ENCODE data around the gene MANSC4.
"Not testable (repeated sequence)": the region's sequence is repeated elsewhere in the genome, so short reads cannot be mapped to it uniquely, and the experiment has no call there.

The MANSC4 gene

GRCh38 chr12:27747111-27747820, 32.8 kb downstream of the MANSC4 start:
- no peak for DNase-seq

GRCh38 chr12:27745734-27746133, 34.3 kb downstream of the MANSC4 start:
- DNase-seq = not testable (repeated sequence)

GRCh38 chr12:27743601-27744000, 36.4 kb downstream of the MANSC4 start:
- DNase-seq = no peak

- not testable (repeated sequence) for DNase-seq
These were observed 45.7 kb downstream of the MANSC4 start for GRCh38 chr12:27734321-27734720.

GRCh38 chr12:27733791-27734190, 46.2 kb downstream of the MANSC4 start:
- DNase-seq = no peak

- DNase-seq = peak; percentile 75
These were observed 46.9 kb downstream of the MANSC4 start for GRCh38 chr12:27733052-27733656.

GRCh38 chr12:27732281-27732680, 47.8 kb downstream of the MANSC4 start:
- DNase-seq = no peak

GRCh38 chr12:27730097-27730588, 49.9 kb downstream of the MANSC4 start:
- DNase-seq = no peak

- DNase-seq = no peak
These were observed 56.8 kb downstream of the MANSC4 start for GRCh38 chr12:27723212-27723611.

All from activated effector memory CD4-positive, alpha-beta T cell treated with anti-CD3 and anti-CD28 coated beads, Interleukin-2, amount 50 U/mL, for 16 hours (primary cell).